Breast epithelium (tissue), 4 donors: Measurements from ENCODE around the gene HMCES. TPM values are rescaled to one million over a fixed set of nuclear protein-coding genes. Genes with fewer than 3 reads are reported as not detected.

ENCODE experiments used
- DNase-seq, 2 donors: peaks; one replicate each; pipeline ENCODE4 v3.0.0-alpha.2; 2019; ENCODE audit warnings: low spot score in 2 of 2
- H3K27ac ChIP-seq, 2 donors: fragments of 200-600 bp; sonication (generic) in 1 of 2; one replicate each; pipeline ENCODE4 v1.5.1; 2016 to 2019; ENCODE audit warnings: mild to moderate bottlenecking in 1 of 2
- H3K27me3 ChIP-seq, 2 donors: fragments of 200-600 bp; sonication (generic) in 1 of 2; one replicate each; pipeline versions ENCODE4 v1.5.1 to v1.6.0; 2017 to 2019; ENCODE audit warnings: control low read depth in 1 of 2, mild to moderate bottlenecking in 1 of 2
- H3K36me3 ChIP-seq: fragments of 200-600 bp; one replicate; pipeline ENCODE4 v1.5.1; 2019
- H3K4me1 ChIP-seq, 2 donors: fragments of 200-600 bp; sonication (generic); one replicate each; pipeline ENCODE4 v1.5.1; 2016 to 2019; ENCODE audit warnings: control low read depth in 1 of 2
- H3K4me3 ChIP-seq, 3 donors: fragments of 200-600 bp; sonication (generic); 1 replicate in 2 of 3; 2 replicates in 1 of 3; pipeline ENCODE4 v1.5.1; 2016 to 2019; ENCODE audit warnings: mild to moderate bottlenecking in 3 of 3, moderate library complexity in 2 of 3
- H3K9me3 ChIP-seq, 2 donors: fragments of 200-600 bp; sonication (generic) in 1 of 2; one replicate each; pipeline ENCODE4 v1.5.1; 2016 to 2019; ENCODE audit warnings: control low read depth in 1 of 2
- POLR2A ChIP-seq: fragments of 450-650 bp; IDR thresholded peaks from one replicate; pipeline ENCODE4 v1.6.1; 2016; ENCODE audit warnings: antibody characterized with exemption, mild to moderate bottlenecking, moderate library complexity
- POLR2AphosphoS5 ChIP-seq, 3 donors: sonication (generic); formaldehyde crosslinking; IDR thresholded peaks; one replicate each; pipeline ENCODE4 v1.6.1; 2017; ENCODE audit warnings: antibody characterized with exemption in 3 of 3
- intact Hi-C: fragments of 100-400 bp; cut with DNase I; formaldehyde crosslinking; loops from one replicate; pipeline ENCODE4 v1.15.1; 2023; ENCODE audit warnings: low total_unique reads
- total RNA-seq, 3 donors: library from RNA; depleted of rRNA; stranded (reverse); fragments of >200 nt; gene quantifications; one replicate each; pipeline ENCODE4 v1.1.0, GENCODE V29; 2016
- TF ChIP-seq, protein P1 (sequence below), 3 donors: fragments of 450-650 bp; IDR thresholded peaks; one replicate each; pipeline ENCODE4 v1.5.1; 2016 to 2017; ENCODE audit warnings: antibody characterized with exemption in 3 of 3, mild to moderate bottlenecking in 3 of 3, moderate library complexity in 3 of 3

HMCES gene
- total RNA-seq, 3 donors from 2014 or later = 32.3 to 40.5 (median 32.8) TPM

DNA sequence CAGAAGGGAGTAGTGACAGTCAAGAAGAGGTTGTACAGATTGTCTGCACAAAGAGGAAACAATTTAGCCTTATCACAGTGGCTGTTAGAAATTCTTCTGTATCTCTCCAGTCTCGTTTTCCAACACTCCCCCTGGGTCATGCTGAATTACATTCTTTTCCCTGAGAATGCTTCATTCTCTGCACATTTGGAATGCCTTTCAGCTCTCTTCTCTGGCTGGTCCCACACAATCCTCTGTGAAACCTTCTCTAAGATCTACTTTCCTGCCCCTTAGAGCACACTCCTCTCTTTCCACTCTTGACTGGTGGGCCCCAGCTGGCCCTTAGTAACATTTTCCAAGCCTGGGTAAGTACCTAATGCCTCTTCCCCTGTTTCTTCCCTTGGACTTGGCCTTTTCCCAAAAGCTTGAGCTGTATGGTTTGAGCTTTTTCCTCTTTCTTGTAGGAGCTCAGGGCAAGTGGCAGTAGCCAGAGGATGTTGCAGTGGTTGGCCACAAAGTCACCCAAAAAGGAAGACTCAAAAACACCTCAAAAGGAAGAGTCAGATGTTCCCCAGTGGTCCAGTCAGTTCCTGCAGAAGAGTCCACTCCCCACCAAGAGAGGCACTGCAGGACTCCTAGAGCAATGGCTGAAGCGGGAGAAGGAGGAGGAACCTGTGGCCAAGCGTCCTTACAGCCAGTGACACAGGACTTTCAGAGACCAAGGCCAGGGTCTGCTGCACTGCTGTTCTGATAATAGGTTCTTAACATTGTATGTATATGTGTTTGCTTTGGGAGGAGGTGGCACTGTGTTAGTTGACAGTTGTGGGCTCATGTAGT, 25.7 kb downstream of the HMCES start:
- H3K4me1 ChIP-seq = no peaks in the 10 kb centered on the region
- peaks cover 5% of the 10 kb centered on the region for H3K36me3 ChIP-seq
- no peak overlapping the region for H3K4me3 ChIP-seq
- intact Hi-C loops = no loop called here
- no peaks in the 10 kb centered on the region for H3K27me3 ChIP-seq
- H3K9me3 ChIP-seq = no peaks in the 10 kb centered on the region
- peak overlapping the region; percentile 8 to 43 for H3K27ac ChIP-seq
- no peak for DNase-seq
- TF ChIP-seq POLR2A (no peak), POLR2AphosphoS5 (IDR thresholded peaks at IDR 0.05) (no peak)
- TF ChIP-seq, protein P1, sequence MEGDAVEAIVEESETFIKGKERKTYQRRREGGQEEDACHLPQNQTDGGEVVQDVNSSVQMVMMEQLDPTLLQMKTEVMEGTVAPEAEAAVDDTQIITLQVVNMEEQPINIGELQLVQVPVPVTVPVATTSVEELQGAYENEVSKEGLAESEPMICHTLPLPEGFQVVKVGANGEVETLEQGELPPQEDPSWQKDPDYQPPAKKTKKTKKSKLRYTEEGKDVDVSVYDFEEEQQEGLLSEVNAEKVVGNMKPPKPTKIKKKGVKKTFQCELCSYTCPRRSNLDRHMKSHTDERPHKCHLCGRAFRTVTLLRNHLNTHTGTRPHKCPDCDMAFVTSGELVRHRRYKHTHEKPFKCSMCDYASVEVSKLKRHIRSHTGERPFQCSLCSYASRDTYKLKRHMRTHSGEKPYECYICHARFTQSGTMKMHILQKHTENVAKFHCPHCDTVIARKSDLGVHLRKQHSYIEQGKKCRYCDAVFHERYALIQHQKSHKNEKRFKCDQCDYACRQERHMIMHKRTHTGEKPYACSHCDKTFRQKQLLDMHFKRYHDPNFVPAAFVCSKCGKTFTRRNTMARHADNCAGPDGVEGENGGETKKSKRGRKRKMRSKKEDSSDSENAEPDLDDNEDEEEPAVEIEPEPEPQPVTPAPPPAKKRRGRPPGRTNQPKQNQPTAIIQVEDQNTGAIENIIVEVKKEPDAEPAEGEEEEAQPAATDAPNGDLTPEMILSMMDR (IDR thresholded peaks at IDR 0.05) = no peak

DNA sequence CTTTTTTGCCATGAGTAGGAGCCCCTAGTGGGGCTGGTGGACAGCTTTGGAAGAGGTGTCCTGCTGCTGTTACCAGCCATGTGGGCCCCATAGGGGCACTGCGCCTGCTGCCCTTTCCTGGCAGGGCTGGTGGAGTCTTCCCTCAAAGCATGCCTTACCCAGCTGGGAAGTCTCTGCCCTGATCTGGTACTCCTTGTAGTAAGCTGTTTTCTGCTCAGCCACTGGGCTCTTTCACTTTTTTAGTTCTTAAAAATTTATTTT, 26.2 kb downstream of the HMCES start:
- TF ChIP-seq POLR2A = no peak
- TF ChIP-seq POLR2AphosphoS5 (IDR thresholded peaks at IDR 0.05) = no peak
- TF ChIP-seq, protein P1 (IDR thresholded peaks at IDR 0.05) = no peak

DNA sequence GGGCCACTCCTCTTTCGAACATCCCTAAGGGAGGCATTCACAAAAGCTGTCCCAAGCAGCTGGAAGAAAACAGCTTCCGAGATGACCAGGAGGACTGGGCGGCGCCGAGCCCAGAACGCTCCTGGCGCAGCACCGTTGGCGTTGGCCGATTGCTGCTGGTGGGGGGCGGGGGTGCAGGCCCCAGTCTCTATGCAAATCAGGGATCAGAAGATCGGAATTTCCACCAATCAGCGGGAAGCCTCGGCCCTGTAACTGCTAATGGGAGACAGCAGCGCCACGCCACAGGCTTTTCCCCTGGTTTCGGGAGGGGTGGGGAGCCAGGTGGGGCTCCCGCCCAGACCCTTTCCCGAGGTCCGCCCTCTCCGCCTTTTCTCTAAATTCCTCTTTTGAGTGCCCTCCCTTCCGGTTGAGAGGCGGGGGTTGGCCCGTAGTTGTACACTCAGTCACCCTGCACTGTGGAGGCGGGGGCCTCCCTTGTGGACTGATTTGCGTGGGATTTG, 27.0 kb downstream of the HMCES start:
- intact Hi-C loops = no loop called here
- TF ChIP-seq, protein P1 (IDR thresholded peaks at IDR 0.05) = no peak
- no peak for TF ChIP-seq POLR2A
- peak in 1 of 3 donors; percentile 26 for TF ChIP-seq POLR2AphosphoS5 (IDR thresholded peaks at IDR 0.05)
- H3K27me3 ChIP-seq = no peaks in the 10 kb centered on the region
- H3K4me1 ChIP-seq = no peaks in the 10 kb centered on the region
- H3K27ac ChIP-seq = peak overlapping the region; percentile 70 to 72
- H3K4me3 ChIP-seq = peak overlapping the region; percentile 15 to 60 (median 38)
- H3K36me3 ChIP-seq = peaks cover 5% of the 10 kb centered on the region
- peak; percentile 69 to 90 for DNase-seq
- H3K9me3 ChIP-seq = no peaks in the 10 kb centered on the region

More for the DNA sequence above, 26.2 kb downstream of the HMCES start:
- Histone ChIP-seq H3K4me1 (no peaks in the 10 kb centered on the region), H3K9me3 (no peaks in the 10 kb centered on the region), H3K27me3 (no peaks in the 10 kb centered on the region), H3K4me3 (no peak overlapping the region), H3K36me3 (peaks cover 5% of the 10 kb centered on the region), H3K27ac (peak overlapping the region; percentile 8 to 43)
- no peak for DNase-seq
- intact Hi-C loops = no loop called here

DNA sequence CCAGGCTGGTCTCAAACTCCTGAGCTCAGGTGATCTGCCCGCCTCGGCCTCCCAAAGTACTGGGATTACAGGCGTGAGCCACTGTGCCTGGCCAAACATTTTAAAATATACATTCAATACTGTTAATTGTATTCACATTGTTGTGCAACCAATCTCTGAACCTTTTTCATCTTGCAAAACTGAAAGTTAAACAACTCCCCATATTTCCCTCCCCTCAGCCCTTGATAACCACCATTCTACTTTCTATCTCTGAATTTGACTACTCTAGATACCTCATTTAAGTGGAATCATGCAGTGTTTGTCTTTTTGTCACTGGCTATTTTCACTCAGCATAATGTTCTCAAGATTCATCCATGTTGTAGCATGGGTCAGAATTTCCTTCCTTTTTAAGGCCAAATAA, 30.0 kb downstream of the HMCES start:
- H3K27ac ChIP-seq = no peak overlapping the region
- H3K9me3 ChIP-seq = no peaks in the 10 kb centered on the region
- no peak for DNase-seq
- H3K27me3 ChIP-seq = no peaks in the 10 kb centered on the region
- TF ChIP-seq, protein P1 (IDR thresholded peaks at IDR 0.05) = no peak
- TF ChIP-seq POLR2A (no peak), POLR2AphosphoS5 (IDR thresholded peaks at IDR 0.05) (no peak)
- no peak overlapping the region for H3K4me3 ChIP-seq
- intact Hi-C loops = no loop called here
- H3K4me1 ChIP-seq = peaks cover 0 to 2% of the 10 kb centered on the region in 2 donors
- H3K36me3 ChIP-seq = no peaks in the 10 kb centered on the region
